ENCODE data around the gene PCDH10. TPM values are rescaled to one million over a fixed set of nuclear protein-coding genes. Genes with fewer than 3 reads are reported as not detected.
"Not testable (repeated sequence)": the region's sequence is repeated elsewhere in the genome, so short reads cannot be mapped to it uniquely, and the experiment has no call there.

The PCDH10 gene
- total RNA-seq, 4 donors from 2014 or later, result 0.13 to 1.5 (median 0.50) TPM

DNA sequence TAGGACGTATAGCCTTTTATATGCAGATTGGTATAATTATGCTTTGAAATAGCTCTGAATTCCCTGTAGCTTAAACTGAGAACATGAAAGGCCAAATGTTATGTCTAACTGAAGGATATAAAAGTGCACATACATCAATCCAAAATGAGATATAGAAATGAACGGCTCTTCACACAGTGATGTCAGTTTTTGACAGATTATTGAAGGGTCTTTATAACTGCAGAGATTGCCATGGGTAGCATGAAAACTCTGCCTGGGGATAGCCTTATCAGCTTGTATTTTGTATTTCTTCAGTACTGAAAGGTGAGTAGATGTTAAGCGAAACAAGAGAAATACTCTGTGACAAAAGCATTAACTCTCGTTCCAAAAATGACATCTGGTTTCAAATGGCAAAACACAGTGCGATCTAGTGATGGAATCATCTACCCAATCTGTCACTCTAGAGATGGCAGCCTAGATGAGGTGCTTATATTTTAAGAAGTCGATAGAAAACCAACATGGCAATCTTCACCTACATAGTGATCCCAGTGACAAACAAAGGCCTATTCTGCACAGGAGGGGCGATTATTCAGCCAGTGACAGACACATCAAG, 59.7 kb downstream of the PCDH10 start:
- H3K27ac ChIP-seq, result no peak overlapping the region
- no peaks in the 10 kb centered on the region for H3K27me3 ChIP-seq
- 89 to 91% methylated on average over 7 of the region's 7 CpGs for WGBS, 2 donors
- H3K4me3 ChIP-seq (replicated peaks in 1 of 3), result no peak overlapping the region
- no peaks in the 10 kb centered on the region for H3K36me3 ChIP-seq
- DNase-seq, result no peak
- intact Hi-C loops (cut with DNase I), result no loop called here
- H3K9me3 ChIP-seq, result no peaks in the 10 kb centered on the region
- no peak for TF ChIP-seq POLR2A (IDR thresholded peaks at IDR 0.05)
- no peak for TF ChIP-seq CTCF (IDR thresholded peaks at IDR 0.05)
- H3K4me1 ChIP-seq, result no peaks in the 10 kb centered on the region

DNA sequence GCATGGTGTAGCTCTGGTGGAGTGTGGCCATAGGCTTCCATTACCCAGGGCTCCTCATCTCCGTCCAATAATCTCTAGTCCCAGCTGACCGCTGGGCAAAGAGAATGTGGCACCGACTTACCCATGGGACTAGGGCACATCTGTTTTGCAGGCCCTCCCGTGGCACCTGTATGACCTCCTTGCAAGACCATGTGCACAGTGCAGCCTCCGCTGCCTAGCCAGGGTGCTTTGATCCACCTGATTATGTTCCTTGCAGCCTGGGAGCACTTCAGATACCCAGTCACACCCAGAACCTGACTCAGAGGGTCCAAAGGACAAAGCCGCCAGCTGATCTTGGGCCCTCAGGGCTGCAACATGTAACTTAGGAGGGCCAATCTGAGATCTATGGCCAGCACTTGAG, 84.8 kb downstream of the PCDH10 start:
- no peak for DNase-seq
- TF ChIP-seq CTCF (IDR thresholded peaks at IDR 0.05) (no peak), POLR2A (IDR thresholded peaks at IDR 0.05) (no peak)
- Histone ChIP-seq H3K27ac (no peak overlapping the region), H3K4me1 (no peaks in the 10 kb centered on the region), H3K4me3 (replicated peaks in 1 of 3) (no peak overlapping the region), H3K27me3 (no peaks in the 10 kb centered on the region), H3K36me3 (no peaks in the 10 kb centered on the region), H3K9me3 (no peaks in the 10 kb centered on the region)
- WGBS, 2 donors, result 91 to 100% methylated on average over 2 to 6 of the region's 6 CpGs
- intact Hi-C loops (cut with DNase I), result no loop called here

DNA sequence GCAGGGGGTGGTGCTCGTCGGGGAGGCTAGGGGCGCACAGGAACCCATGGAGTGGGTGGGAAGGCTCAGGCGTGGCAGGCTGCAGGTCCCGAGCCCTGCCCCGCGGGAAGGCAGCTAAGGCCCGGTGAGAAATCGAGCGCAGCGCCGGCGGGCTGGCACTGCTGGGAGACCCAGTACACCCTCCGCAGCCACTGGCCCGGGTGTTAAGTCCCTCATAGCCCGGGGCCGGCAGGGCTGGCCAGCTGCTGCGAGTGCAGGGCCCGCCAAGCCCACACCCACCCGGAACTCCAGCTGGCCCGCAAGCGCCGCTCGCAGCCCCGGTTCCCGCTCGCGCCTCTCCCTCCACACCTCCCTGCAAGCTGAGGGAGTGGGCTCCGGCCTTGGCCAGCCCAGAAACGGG, 91.4 kb downstream of the PCDH10 start:
- DNase-seq; H3K27ac ChIP-seq; H3K36me3 ChIP-seq; H3K4me1 ChIP-seq; H3K9me3 ChIP-seq; intact Hi-C loops (cut with DNase I); H3K27me3 ChIP-seq; H3K4me3 ChIP-seq (replicated peaks in 1 of 3): not testable (repeated sequence)
- 88 to 91% methylated on average over 27 to 29 of the region's 30 CpGs for WGBS, 2 donors

Measured in thyroid gland (tissue), 4 donors.